Activated naive CD8-positive, alpha-beta T cell treated with anti-CD3 and anti-CD28 coated beads for 36 hours (primary cell): ENCODE data around the gene AGXT. TPM values are rescaled to one million over a fixed set of nuclear protein-coding genes. Genes with fewer than 3 reads are reported as not detected.

Experiments
- DNase-seq: peaks from one replicate; pipeline ENCODE4 v3.0.0; 2021
- H3K27ac Mint-ChIP-seq: one replicate; pipeline ENCODE4 v1.8.0; 2022; ENCODE audit warnings: mild to moderate bottlenecking, moderate library complexity, mixed read lengths
- H3K27me3 Mint-ChIP-seq: one replicate; pipeline ENCODE4 v1.8.0; 2022; ENCODE audit warnings: mild to moderate bottlenecking, mixed read lengths
- H3K36me3 Mint-ChIP-seq: one replicate; pipeline ENCODE4 v1.8.0; 2021; ENCODE audit warnings: mild to moderate bottlenecking, mixed read lengths
- H3K4me1 Mint-ChIP-seq: one replicate; pipeline ENCODE4 v1.8.0; 2021; ENCODE audit warnings: mixed read lengths
- H3K4me3 Mint-ChIP-seq: one replicate; pipeline ENCODE4 v1.8.0; 2022; ENCODE audit warnings: mild to moderate bottlenecking, moderate library complexity, mixed read lengths
- H3K9me3 Mint-ChIP-seq: one replicate; pipeline ENCODE4 v1.8.0; 2022; ENCODE audit warnings: mixed read lengths
- total RNA-seq, 2 experiments: library from RNA; stranded (reverse); gene quantifications; one replicate each; pipeline ENCODE4 v1.2.3, GENCODE V29; 2021

AGXT gene
- total RNA-seq, 2 experiments from 2014 or later, result not detected

- no peaks in the 10 kb centered on the region for H3K27me3 Mint-ChIP-seq
- no peak for DNase-seq
- no peaks in the 10 kb centered on the region for H3K4me1 Mint-ChIP-seq
- no peaks in the 10 kb centered on the region for H3K36me3 Mint-ChIP-seq
- no peaks in the 10 kb centered on the region for H3K9me3 Mint-ChIP-seq
- no peak overlapping the region for H3K27ac Mint-ChIP-seq
- no peak overlapping the region for H3K4me3 Mint-ChIP-seq
These were observed 26.4 kb downstream of the AGXT start for GRCh38 chr2:240894836-240895558.

GRCh38 chr2:240895656-240896388, 27.2 kb downstream of the AGXT start, which contains the start of gene MAB21L4:
Gene MAB21L4 (minus strand): TSS chr2:240896156. CDS start chr2:240895997, 159 bp downstream.
- H3K36me3 Mint-ChIP-seq, result no peaks in the 10 kb centered on the region
- H3K4me1 Mint-ChIP-seq, result no peaks in the 10 kb centered on the region
- H3K9me3 Mint-ChIP-seq, result no peaks in the 10 kb centered on the region
- no peak within 1 kb of the TSS for H3K4me3 Mint-ChIP-seq
- no peak for DNase-seq
- no peaks in the 10 kb centered on the region for H3K27me3 Mint-ChIP-seq
- no peak within 1 kb of the TSS for H3K27ac Mint-ChIP-seq

- H3K9me3 Mint-ChIP-seq, result no peaks in the 10 kb centered on the region
- H3K4me3 Mint-ChIP-seq, result no peak overlapping the region
- H3K36me3 Mint-ChIP-seq, result no peaks in the 10 kb centered on the region
- H3K27me3 Mint-ChIP-seq, result no peaks in the 10 kb centered on the region
- H3K27ac Mint-ChIP-seq, result no peak overlapping the region
- no peaks in the 10 kb centered on the region for H3K4me1 Mint-ChIP-seq
- no peak for DNase-seq
These were observed 27.8 kb downstream of the AGXT start for GRCh38 chr2:240896394-240896793.

GRCh38 chr2:240896871-240897692, 28.5 kb downstream of the AGXT start:
- Mint-ChIP-seq H3K4me3 (no peak overlapping the region), H3K4me1 (no peaks in the 10 kb centered on the region), H3K9me3 (no peaks in the 10 kb centered on the region), H3K27me3 (no peaks in the 10 kb centered on the region), H3K36me3 (no peaks in the 10 kb centered on the region), H3K27ac (no peak overlapping the region)
- DNase-seq, result no peak

- Mint-ChIP-seq H3K36me3 (no peaks in the 10 kb centered on the region), H3K27me3 (no peaks in the 10 kb centered on the region), H3K9me3 (no peaks in the 10 kb centered on the region), H3K27ac (no peak overlapping the region), H3K4me1 (no peaks in the 10 kb centered on the region), H3K4me3 (no peak overlapping the region)
- DNase-seq, result no peak
These were observed 29.6 kb downstream of the AGXT start for GRCh38 chr2:240898108-240898730.

GRCh38 chr2:240898731-240899467, 30.3 kb downstream of the AGXT start:
- no peaks in the 10 kb centered on the region for H3K36me3 Mint-ChIP-seq
- H3K27ac Mint-ChIP-seq, result no peak overlapping the region
- H3K9me3 Mint-ChIP-seq, result no peaks in the 10 kb centered on the region
- DNase-seq, result no peak
- no peaks in the 10 kb centered on the region for H3K4me1 Mint-ChIP-seq
- no peaks in the 10 kb centered on the region for H3K27me3 Mint-ChIP-seq
- H3K4me3 Mint-ChIP-seq, result no peak overlapping the region

GRCh38 chr2:240899468-240899865, 30.8 kb downstream of the AGXT start:
- no peaks in the 10 kb centered on the region for H3K4me1 Mint-ChIP-seq
- H3K4me3 Mint-ChIP-seq, result no peak overlapping the region
- DNase-seq, result no peak
- no peaks in the 10 kb centered on the region for H3K27me3 Mint-ChIP-seq
- no peak overlapping the region for H3K27ac Mint-ChIP-seq
- H3K36me3 Mint-ChIP-seq, result no peaks in the 10 kb centered on the region
- no peaks in the 10 kb centered on the region for H3K9me3 Mint-ChIP-seq

GRCh38 chr2:240900141-240900860, 31.7 kb downstream of the AGXT start:
- DNase-seq, result no peak
- no peaks in the 10 kb centered on the region for H3K9me3 Mint-ChIP-seq
- H3K4me3 Mint-ChIP-seq, result no peak overlapping the region
- H3K4me1 Mint-ChIP-seq, result no peaks in the 10 kb centered on the region
- H3K27me3 Mint-ChIP-seq, result no peaks in the 10 kb centered on the region
- no peaks in the 10 kb centered on the region for H3K36me3 Mint-ChIP-seq
- no peak overlapping the region for H3K27ac Mint-ChIP-seq

- no peaks in the 10 kb centered on the region for H3K36me3 Mint-ChIP-seq
- H3K27me3 Mint-ChIP-seq, result no peaks in the 10 kb centered on the region
- H3K4me1 Mint-ChIP-seq, result no peaks in the 10 kb centered on the region
- H3K4me3 Mint-ChIP-seq, result no peak overlapping the region
- H3K27ac Mint-ChIP-seq, result no peak overlapping the region
- DNase-seq, result no peak
- H3K9me3 Mint-ChIP-seq, result no peaks in the 10 kb centered on the region
These were observed 33.5 kb downstream of the AGXT start for GRCh38 chr2:240901986-240902614.

GRCh38 chr2:240902615-240903041, 34.0 kb downstream of the AGXT start:
- no peaks in the 10 kb centered on the region for H3K36me3 Mint-ChIP-seq
- H3K9me3 Mint-ChIP-seq, result no peaks in the 10 kb centered on the region
- H3K27me3 Mint-ChIP-seq, result no peaks in the 10 kb centered on the region
- no peaks in the 10 kb centered on the region for H3K4me1 Mint-ChIP-seq
- H3K27ac Mint-ChIP-seq, result no peak overlapping the region
- no peak for DNase-seq
- H3K4me3 Mint-ChIP-seq, result no peak overlapping the region

- Mint-ChIP-seq H3K4me1 (no peaks in the 10 kb centered on the region), H3K27ac (no peak overlapping the region), H3K9me3 (no peaks in the 10 kb centered on the region), H3K27me3 (no peaks in the 10 kb centered on the region), H3K36me3 (no peaks in the 10 kb centered on the region), H3K4me3 (no peak overlapping the region)
- no peak for DNase-seq
These were observed 34.8 kb downstream of the AGXT start for GRCh38 chr2:240903191-240904060.

- no peak overlapping the region for H3K27ac Mint-ChIP-seq
- H3K4me3 Mint-ChIP-seq, result no peak overlapping the region
- no peaks in the 10 kb centered on the region for H3K9me3 Mint-ChIP-seq
- no peaks in the 10 kb centered on the region for H3K4me1 Mint-ChIP-seq
- no peaks in the 10 kb centered on the region for H3K27me3 Mint-ChIP-seq
- DNase-seq, result no peak
- H3K36me3 Mint-ChIP-seq, result no peaks in the 10 kb centered on the region
These were observed 35.9 kb downstream of the AGXT start for GRCh38 chr2:240904216-240905175.
